Urinary bladder (tissue), 4 donors: ENCODE data around the gene MAEL. TPM values are rescaled to one million over a fixed set of nuclear protein-coding genes. Genes with fewer than 3 reads are reported as not detected.
"Not testable (repeated sequence)": the region's sequence is repeated elsewhere in the genome, so short reads cannot be mapped to it uniquely, and the experiment has no call there.

ENCODE experiments used
- DNase-seq: peaks from one replicate; pipeline ENCODE4 v3.0.0-alpha.2; 2015; ENCODE audit errors: extremely low spot score
- H3K27ac ChIP-seq: one replicate; pipeline ENCODE4 v1.5.1; 2013; ENCODE audit warnings: low read depth, mild to moderate bottlenecking, moderate library complexity
- H3K36me3 ChIP-seq: one replicate; pipeline ENCODE4 v1.6.1; 2013; ENCODE audit warnings: mild to moderate bottlenecking, moderate library complexity; ENCODE audit not compliant: insufficient read depth
- H3K4me1 ChIP-seq: one replicate; pipeline ENCODE4 v1.6.1; 2013; ENCODE audit warnings: mild to moderate bottlenecking, moderate library complexity; ENCODE audit not compliant: insufficient read depth
- H3K4me3 ChIP-seq: one replicate; pipeline ENCODE4 v1.5.1; 2013; ENCODE audit warnings: low read depth, low read length
- WGBS: extraction: QIAGEN DNeasy Blood & Tissue Kit; methylation state at CpG from one replicate; pipeline ENCODE4 v1.1.7; 2013; 5-methylcytosine and 5-hydroxymethylcytosine counted together
- polyA plus RNA-seq: library from polyadenylated mRNA; stranded (reverse); fragments of 200-250 nt; gene quantifications from one replicate; pipeline ENCODE4 v1.2.3, GENCODE V29; 2013
- total RNA-seq: library from RNA; depleted of rRNA; stranded (reverse); fragments of >200 nt; gene quantifications from one replicate; pipeline ENCODE4 v1.2.3, GENCODE V29; 2014
- donor health status: healthy with polysubstance abuse.
- donor health status: healthy.

Gene MAEL
- total and polyA plus RNA-seq, 2 donors: 0.18 to 0.48 TPM

- Histone ChIP-seq H3K4me3 (no peak overlapping the region), H3K4me1 (no peaks in the 10 kb centered on the region), H3K36me3 (no peaks in the 10 kb centered on the region), H3K27ac (no peak overlapping the region)
- no peak for DNase-seq
- 80% methylated on average over 2 of the region's 2 CpGs for WGBS
Observed at GRCh38 chr1:167002354-167002753, 13.3 kb downstream of the MAEL start.

- no peak overlapping the region for H3K4me3 ChIP-seq
- H3K36me3 ChIP-seq: no peaks in the 10 kb centered on the region
- DNase-seq: no peak
- WGBS: 77% methylated on average over 2 of the region's 2 CpGs
- H3K27ac ChIP-seq: no peak overlapping the region
- H3K4me1 ChIP-seq: no peaks in the 10 kb centered on the region
Observed at GRCh38 chr1:167003711-167004110, 14.6 kb downstream of the MAEL start.

- no peaks in the 10 kb centered on the region for H3K4me1 ChIP-seq
- no peak overlapping the region for H3K4me3 ChIP-seq
- WGBS: 91% methylated on average over 1 of the region's 1 CpG
- H3K36me3 ChIP-seq: no peaks in the 10 kb centered on the region
- no peak for DNase-seq
- no peak overlapping the region for H3K27ac ChIP-seq
Observed at GRCh38 chr1:167011560-167012191, 22.6 kb downstream of the MAEL start.

GRCh38 chr1:167012570-167012969 lies 23.5 kb downstream of the MAEL start:
- WGBS: 62% methylated on average over 2 of the region's 2 CpGs
- no peak for DNase-seq
- H3K27ac ChIP-seq: no peak overlapping the region
- no peaks in the 10 kb centered on the region for H3K4me1 ChIP-seq
- H3K4me3 ChIP-seq: no peak overlapping the region
- H3K36me3 ChIP-seq: no peaks in the 10 kb centered on the region

- no peak for DNase-seq
- no peak overlapping the region for H3K27ac ChIP-seq
- WGBS: 73% methylated on average over 8 of the region's 8 CpGs
- no peak overlapping the region for H3K4me3 ChIP-seq
- H3K4me1 ChIP-seq: no peaks in the 10 kb centered on the region
- no peaks in the 10 kb centered on the region for H3K36me3 ChIP-seq
Observed at GRCh38 chr1:167013108-167013929, 24.2 kb downstream of the MAEL start.

- H3K4me1 ChIP-seq: no peaks in the 10 kb centered on the region
- 60% methylated on average over 6 of the region's 6 CpGs for WGBS
- H3K36me3 ChIP-seq: no peaks in the 10 kb centered on the region
- DNase-seq: no peak
- H3K27ac ChIP-seq: no peak overlapping the region
- no peak overlapping the region for H3K4me3 ChIP-seq
Observed at GRCh38 chr1:167016100-167016750, 27.1 kb downstream of the MAEL start.

GRCh38 chr1:167022384-167022783 lies 33.3 kb downstream of the MAEL start:
- whole genome bisulfite sequencing: 91% methylated on average over 1 of the region's 1 CpG
- DNase-seq: no peak

GRCh38 chr1:167029553-167029952 lies 40.5 kb downstream of the MAEL start:
- not testable (repeated sequence) for H3K36me3 ChIP-seq, DNase-seq, H3K27ac ChIP-seq, H3K4me3 ChIP-seq, H3K4me1 ChIP-seq
- WGBS: 95% methylated on average over 27 of the region's 27 CpGs

More at GRCh38 chr1:167022384-167022783, 33.3 kb downstream of the MAEL start:
- Histone ChIP-seq H3K27ac (no peak overlapping the region), H3K4me1 (no peaks in the 10 kb centered on the region), H3K36me3 (no peaks in the 10 kb centered on the region), H3K4me3 (no peak overlapping the region)

GRCh38 chr1:167033646-167034045 lies 44.6 kb downstream of the MAEL start:
- WGBS: 49% methylated on average over 2 of the region's 2 CpGs
- Histone ChIP-seq H3K4me3 (no peak overlapping the region), H3K4me1 (no peaks in the 10 kb centered on the region), H3K36me3 (no peaks in the 10 kb centered on the region), H3K27ac (no peak overlapping the region)
- DNase-seq: no peak

GRCh38 chr1:167043752-167044488 lies 54.8 kb downstream of the MAEL start:
- H3K4me1 ChIP-seq: no peaks in the 10 kb centered on the region
- peak overlapping the region; percentile 12 for H3K4me3 ChIP-seq
- no peaks in the 10 kb centered on the region for H3K36me3 ChIP-seq
- WGBS: 26% methylated on average over 21 of the region's 21 CpGs
- DNase-seq: peak; percentile 60
- H3K27ac ChIP-seq: no peak overlapping the region

GRCh38 chr1:167051907-167052306 lies 62.8 kb downstream of the MAEL start:
- DNase-seq: no peak
- WGBS: 95% methylated on average over 5 of the region's 5 CpGs
- H3K4me3 ChIP-seq: no peak overlapping the region

GRCh38 chr1:167052389-167052788 lies 63.3 kb downstream of the MAEL start:
- H3K4me3 ChIP-seq: no peak overlapping the region
- no peaks in the 10 kb centered on the region for H3K36me3 ChIP-seq
- H3K4me1 ChIP-seq: no peaks in the 10 kb centered on the region
- H3K27ac ChIP-seq: no peak overlapping the region
- 75% methylated on average over 8 of the region's 8 CpGs for WGBS
- DNase-seq: no peak

More at GRCh38 chr1:167051907-167052306, 62.8 kb downstream of the MAEL start:
- Histone ChIP-seq H3K4me1 (no peaks in the 10 kb centered on the region), H3K27ac (no peak overlapping the region), H3K36me3 (no peaks in the 10 kb centered on the region)

GRCh38 chr1:167054531-167054930 lies 65.5 kb downstream of the MAEL start:
- no peaks in the 10 kb centered on the region for H3K36me3 ChIP-seq
- DNase-seq: no peak
- H3K4me3 ChIP-seq: no peak overlapping the region
- no peak overlapping the region for H3K27ac ChIP-seq
- WGBS: 70% methylated on average over 3 of the region's 3 CpGs
- H3K4me1 ChIP-seq: no peaks in the 10 kb centered on the region
